ENCODE results near the gene KLHDC9. TPM values are rescaled to one million over a fixed set of nuclear protein-coding genes. Genes with fewer than 3 reads are reported as not detected.
A peak's percentile ranks its signal among the peaks of the same experiment; 100 is the strongest.
"Not testable (repeated sequence)": the region's sequence is repeated elsewhere in the genome, so short reads cannot be mapped to it uniquely, and the experiment has no call there.

The KLHDC9 gene
- not detected for total RNA-seq

- H3K4me3 Mint-ChIP-seq, result peak within 1 kb of the TSS; percentile 73
- H3K27ac Mint-ChIP-seq, result peak within 1 kb of the TSS; percentile 91
- H3K9me3 Mint-ChIP-seq, result no peaks in the 10 kb centered on the region
These were observed at the start of gene KLHDC9 for GRCh38 chr1:161098210-161099068. KLHDC9 (plus strand) TSS chr1:161098361; CDS start chr1:161098536, 175 bp downstream.

GRCh38 chr1:161048949-161049722, 49.0 kb upstream of the KLHDC9 start:
- ATAC-seq (replicated peaks), result no peak
- Mint-ChIP-seq H3K36me3 (ENCODE audit: low read depth) (peaks cover 90% of the 10 kb centered on the region), H3K9me3 (no peaks in the 10 kb centered on the region), H3K4me1 (peaks cover 17% of the 10 kb centered on the region), H3K27me3 (no peaks in the 10 kb centered on the region), H3K4me3 (peak overlapping the region; percentile 6), H3K27ac (peak overlapping the region; percentile 98)

More at GRCh38 chr1:161098210-161099068, at the start of gene KLHDC9:
- H3K36me3 Mint-ChIP-seq (ENCODE audit: low read depth), result peaks cover 51% of the 10 kb centered on the region
- peak; percentile 56 for ATAC-seq (replicated peaks)
- no peaks in the 10 kb centered on the region for H3K27me3 Mint-ChIP-seq
- H3K4me1 Mint-ChIP-seq, result peaks cover 16% of the 10 kb centered on the region

GRCh38 chr1:161051219-161051618, 46.9 kb upstream of the KLHDC9 start:
- ATAC-seq (replicated peaks), result no peak
- Mint-ChIP-seq H3K4me3 (no peak overlapping the region), H3K4me1 (peaks cover 9% of the 10 kb centered on the region), H3K27me3 (no peaks in the 10 kb centered on the region), H3K27ac (no peak overlapping the region), H3K36me3 (ENCODE audit: low read depth) (peaks cover 91% of the 10 kb centered on the region), H3K9me3 (no peaks in the 10 kb centered on the region)

- H3K27ac Mint-ChIP-seq, result peak overlapping the region; percentile 53
- H3K4me1 Mint-ChIP-seq, result no peaks in the 10 kb centered on the region
- no peak for ATAC-seq (replicated peaks)
- no peaks in the 10 kb centered on the region for H3K27me3 Mint-ChIP-seq
- no peaks in the 10 kb centered on the region for H3K9me3 Mint-ChIP-seq
- peaks cover 98% of the 10 kb centered on the region for H3K36me3 Mint-ChIP-seq (ENCODE audit: low read depth)
- H3K4me3 Mint-ChIP-seq, result no peak overlapping the region
These were observed 45.3 kb upstream of the KLHDC9 start for GRCh38 chr1:161052899-161053298.

- H3K9me3 Mint-ChIP-seq, result no peaks in the 10 kb centered on the region
- no peak overlapping the region for H3K27ac Mint-ChIP-seq
- no peak overlapping the region for H3K4me3 Mint-ChIP-seq
- no peaks in the 10 kb centered on the region for H3K4me1 Mint-ChIP-seq
- no peaks in the 10 kb centered on the region for H3K27me3 Mint-ChIP-seq
- no peak for ATAC-seq (replicated peaks)
- peaks cover 99% of the 10 kb centered on the region for H3K36me3 Mint-ChIP-seq (ENCODE audit: low read depth)
These were observed 43.9 kb upstream of the KLHDC9 start for GRCh38 chr1:161054232-161054631.

DNA sequence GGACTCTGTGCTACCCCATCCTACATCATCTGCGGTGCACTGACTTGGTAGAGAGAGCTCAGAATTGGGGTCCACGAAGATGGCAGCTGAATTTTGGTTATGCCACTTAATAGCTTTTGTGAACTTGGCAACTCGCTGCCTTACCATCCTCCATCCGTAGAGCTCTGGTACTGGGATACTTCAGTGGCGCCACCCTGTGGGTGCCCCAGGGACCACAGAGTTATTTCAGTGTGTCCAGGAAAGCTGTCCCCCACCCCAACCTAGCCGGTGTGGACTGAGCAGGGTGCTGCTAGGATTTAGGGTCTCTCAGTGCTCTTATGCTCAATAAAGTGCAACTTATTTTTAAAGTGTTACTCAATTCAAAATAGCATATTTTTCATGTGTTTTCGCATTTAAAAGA, 43.4 kb upstream of the KLHDC9 start:
- no peak overlapping the region for H3K4me3 Mint-ChIP-seq
- H3K36me3 Mint-ChIP-seq (ENCODE audit: low read depth), result peaks cover 99% of the 10 kb centered on the region
- H3K27me3 Mint-ChIP-seq, result no peaks in the 10 kb centered on the region
- no peaks in the 10 kb centered on the region for H3K4me1 Mint-ChIP-seq
- no peak for ATAC-seq (replicated peaks)
- H3K27ac Mint-ChIP-seq, result no peak overlapping the region
- H3K9me3 Mint-ChIP-seq, result no peaks in the 10 kb centered on the region

DNA sequence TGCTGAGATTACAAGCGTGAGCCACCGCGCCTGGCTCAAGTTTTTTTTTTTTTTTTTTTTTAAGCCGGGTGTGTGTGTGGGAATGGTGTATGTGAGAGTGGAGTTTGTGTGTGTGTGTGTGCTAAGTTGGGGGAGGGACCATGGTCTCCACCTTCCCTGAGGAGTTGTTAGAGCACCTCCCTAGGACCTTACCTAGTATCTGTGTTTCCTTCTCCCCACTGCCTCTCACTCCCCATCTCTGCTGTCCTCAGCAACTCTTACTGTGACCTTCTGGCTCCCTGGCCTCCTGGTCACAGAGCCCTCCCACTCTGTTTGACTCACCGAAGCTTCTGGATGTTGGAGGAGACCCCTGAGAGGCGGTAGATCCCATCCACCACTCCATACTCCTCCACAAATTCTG, 38.9 kb upstream of the KLHDC9 start:
- Mint-ChIP-seq H3K4me3 (no peak overlapping the region), H3K27me3 (no peaks in the 10 kb centered on the region), H3K27ac (peak overlapping the region; percentile 77), H3K36me3 (ENCODE audit: low read depth) (peaks cover 94% of the 10 kb centered on the region), H3K4me1 (peaks cover 17% of the 10 kb centered on the region), H3K9me3 (no peaks in the 10 kb centered on the region)
- no peak for ATAC-seq (replicated peaks)

DNA sequence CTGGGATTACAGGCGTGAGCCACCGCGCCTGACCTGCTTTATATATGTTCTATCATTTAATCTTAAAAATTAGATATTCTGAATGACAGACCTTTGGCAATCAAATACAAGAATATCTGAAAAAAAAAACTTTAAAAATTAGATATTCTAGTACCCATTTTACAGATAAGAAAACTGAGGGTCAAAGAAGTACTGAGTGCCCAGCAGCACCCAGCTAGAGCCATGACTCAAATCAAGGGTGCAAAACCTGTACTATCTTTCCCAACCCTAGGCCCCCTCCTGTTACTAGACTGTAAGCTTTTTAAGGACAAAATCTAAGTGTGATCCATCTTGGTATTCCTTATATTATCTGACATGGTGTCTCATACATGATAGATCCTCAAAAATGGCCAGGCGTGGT, 36.7 kb upstream of the KLHDC9 start:
- Mint-ChIP-seq H3K4me1 (peaks cover 23% of the 10 kb centered on the region), H3K9me3 (no peaks in the 10 kb centered on the region), H3K36me3 (ENCODE audit: low read depth) (peaks cover 94% of the 10 kb centered on the region), H3K4me3 (no peak overlapping the region), H3K27ac (peak overlapping the region; percentile 77), H3K27me3 (no peaks in the 10 kb centered on the region)
- ATAC-seq (replicated peaks), result no peak

DNA sequence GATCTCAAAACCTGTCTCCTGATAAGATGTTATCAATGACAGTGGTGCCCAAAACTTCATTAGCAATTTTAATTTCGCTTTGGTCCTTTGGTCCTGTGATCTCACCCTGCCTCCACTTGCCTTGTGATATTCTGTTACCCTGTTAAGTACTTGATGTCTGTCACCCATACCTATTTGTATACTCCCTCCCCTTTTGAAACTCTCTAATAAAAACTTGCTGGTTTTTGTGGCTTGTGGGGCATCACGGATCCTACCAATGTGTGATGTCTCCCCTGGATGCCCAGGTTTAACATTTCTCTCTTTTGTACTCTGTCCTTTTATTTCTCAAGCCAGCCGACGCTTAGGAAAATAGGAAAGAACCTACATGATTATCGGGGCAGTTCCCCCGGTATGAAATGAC, 34.2 kb upstream of the KLHDC9 start:
- peak overlapping the region; percentile 84 for H3K27ac Mint-ChIP-seq
- peak overlapping the region; percentile 82 for H3K4me3 Mint-ChIP-seq
- not testable (repeated sequence) for ATAC-seq (replicated peaks); H3K27me3 Mint-ChIP-seq; H3K9me3 Mint-ChIP-seq
- H3K36me3 Mint-ChIP-seq (ENCODE audit: low read depth), result peaks cover 96% of the 10 kb centered on the region
- H3K4me1 Mint-ChIP-seq, result peaks cover 34% of the 10 kb centered on the region

- peaks cover 87% of the 10 kb centered on the region for H3K36me3 Mint-ChIP-seq (ENCODE audit: low read depth)
- ATAC-seq (replicated peaks), result not testable (repeated sequence)
- H3K27ac Mint-ChIP-seq, result peak overlapping the region; percentile 36
These were observed 32.5 kb upstream of the KLHDC9 start for GRCh38 chr1:161065681-161066080.

GRCh38 chr1:161066694-161067093, 31.5 kb upstream of the KLHDC9 start:
- H3K4me3 Mint-ChIP-seq, result peak overlapping the region; percentile 82
- peak; percentile 38 for ATAC-seq (replicated peaks)
- peaks cover 43% of the 10 kb centered on the region for H3K4me1 Mint-ChIP-seq
- H3K36me3 Mint-ChIP-seq (ENCODE audit: low read depth), result peaks cover 82% of the 10 kb centered on the region
- H3K27me3 Mint-ChIP-seq, result no peaks in the 10 kb centered on the region
- H3K9me3 Mint-ChIP-seq, result no peaks in the 10 kb centered on the region
- peak overlapping the region; percentile 77 for H3K27ac Mint-ChIP-seq

More at GRCh38 chr1:161065681-161066080, 32.5 kb upstream of the KLHDC9 start:
- Mint-ChIP-seq H3K4me1 (peaks cover 35% of the 10 kb centered on the region), H3K4me3 (peak overlapping the region; percentile 82)
- H3K27me3 Mint-ChIP-seq, H3K9me3 Mint-ChIP-seq: not testable (repeated sequence)

- peak; percentile 68 for ATAC-seq (replicated peaks)
- peaks cover 63% of the 10 kb centered on the region for H3K36me3 Mint-ChIP-seq (ENCODE audit: low read depth)
- H3K27me3 Mint-ChIP-seq, result no peaks in the 10 kb centered on the region
- peaks cover 38% of the 10 kb centered on the region for H3K4me1 Mint-ChIP-seq
- H3K27ac Mint-ChIP-seq, result peak overlapping the region; percentile 77
- peak overlapping the region; percentile 82 for H3K4me3 Mint-ChIP-seq
- H3K9me3 Mint-ChIP-seq, result no peaks in the 10 kb centered on the region
These were observed 29.6 kb upstream of the KLHDC9 start for GRCh38 chr1:161068306-161069234.

GRCh38 chr1:161069241-161069640, 28.9 kb upstream of the KLHDC9 start:
- Mint-ChIP-seq H3K36me3 (ENCODE audit: low read depth) (peaks cover 56% of the 10 kb centered on the region), H3K27me3 (no peaks in the 10 kb centered on the region), H3K27ac (peak overlapping the region; percentile 77), H3K9me3 (no peaks in the 10 kb centered on the region), H3K4me1 (peaks cover 32% of the 10 kb centered on the region), H3K4me3 (peak overlapping the region; percentile 82)
- ATAC-seq (replicated peaks), result no peak

- Mint-ChIP-seq H3K27me3 (no peaks in the 10 kb centered on the region), H3K27ac (peak within 1 kb of the TSS; percentile 77), H3K36me3 (ENCODE audit: low read depth) (peaks cover 50% of the 10 kb centered on the region), H3K9me3 (no peaks in the 10 kb centered on the region), H3K4me1 (peaks cover 27% of the 10 kb centered on the region), H3K4me3 (peak within 1 kb of the TSS; percentile 82)
- peak; percentile 84 for ATAC-seq (replicated peaks)
These were observed 28.4 kb upstream of the KLHDC9 start, which contains the start of gene ARHGAP30 for GRCh38 chr1:161069731-161070270. ARHGAP30 (minus strand) TSS chr1:161069891; CDS start chr1:161069624, 267 bp downstream.

All from activated T-helper 17 cell treated with anti-CD3 and anti-CD28 coated beads, Interleukin-2, amount 50 U/mL, for 72 hours (primary cell).